OCI-LY7 (cell line): ENCODE results near the gene KHSRP. TPM values are rescaled to one million over a fixed set of nuclear protein-coding genes. Genes with fewer than 3 reads are reported as not detected.

Experiments
- BruUV-seq: library from RNA; stranded (reverse); fragments of 400-500 nt; replicated peaks from 2 replicates; lab custom pipeline; 2021; lab: Mats Ljungman, UMichigan
- CTCF ChIA-PET: fragments of 300-600 bp; sonication (Branson Sonifier 250); formaldehyde crosslinking; loops from one replicate; lab custom pipeline; 2022; ENCODE audit warnings: antibody characterized with exemption; ENCODE audit not compliant: unreplicated experiment; lab: Charles Lee
- POLR2A ChIA-PET: fragments of 300-600 bp; sonication (Branson Sonifier 250); formaldehyde crosslinking; loops from one replicate; lab custom pipeline; 2022; ENCODE audit warnings: antibody characterized with exemption; lab: Charles Lee
- DNase-seq: peaks from one replicate; pipeline ENCODE4 v3.0.0-alpha.2; 2015; ENCODE audit warnings: low spot score
- H2AFZ ChIP-seq: fragments of 200-600 bp; sonication (generic), shearing (Covaris generic); 2 replicates; pipeline ENCODE4 v1.6.1; 2014; ENCODE audit warnings: mild to moderate bottlenecking, antibody characterized with exemption, low read length, moderate library complexity
- H3K27ac ChIP-seq: fragments of 200-600 bp; sonication (generic); 2 replicates; pipeline ENCODE4 v1.5.1; 2014; ENCODE audit warnings: mixed run types, low read depth, mild to moderate bottlenecking, moderate library complexity, low read length, inconsistent platforms; ENCODE audit not compliant: poor library complexity, severe bottlenecking
- H3K36me3 ChIP-seq: fragments of 200-600 bp; sonication (generic); 2 replicates; pipeline ENCODE4 v1.6.1; 2014; ENCODE audit warnings: mild to moderate bottlenecking, antibody characterized with exemption, low read length, moderate library complexity, mixed read lengths; ENCODE audit not compliant: insufficient read depth
- H3K4me1 ChIP-seq: fragments of 200-600 bp; sonication (generic); 2 replicates; pipeline ENCODE4 v1.5.1; 2014; ENCODE audit warnings: mild to moderate bottlenecking, low read length; ENCODE audit not compliant: insufficient read depth, poor library complexity, severe bottlenecking
- H3K4me2 ChIP-seq: fragments of 200-600 bp; sonication (generic); 2 replicates; pipeline ENCODE4 v1.6.1; 2014; ENCODE audit warnings: mild to moderate bottlenecking, low read length
- H3K4me3 ChIP-seq: fragments of 200-600 bp; sonication (generic); 2 replicates; pipeline ENCODE4 v1.5.1; 2014; ENCODE audit warnings: mild to moderate bottlenecking, low read depth, low read length; ENCODE audit not compliant: poor library complexity, severe bottlenecking
- H3K79me2 ChIP-seq: fragments of 200-600 bp; sonication (generic); 2 replicates; pipeline ENCODE4 v1.6.1; 2016; ENCODE audit warnings: low read depth, mild to moderate bottlenecking, low read length, moderate library complexity, mixed read lengths; ENCODE audit not compliant: insufficient read depth
- H3K9me2 ChIP-seq: fragments of 200-600 bp; sonication (generic); 2 replicates; pipeline ENCODE4 v1.6.1; 2016; ENCODE audit warnings: mild to moderate bottlenecking, low read length, mixed read lengths; ENCODE audit not compliant: insufficient read depth
- H3K9me3 ChIP-seq: fragments of 200-600 bp; sonication (generic); 2 replicates; pipeline ENCODE4 v1.6.1; 2014; ENCODE audit warnings: mild to moderate bottlenecking, mixed run types, low read length, mixed read lengths
- H4K20me1 ChIP-seq: fragments of 200-600 bp; sonication (generic); 2 replicates; pipeline ENCODE4 v1.6.1; 2014; ENCODE audit warnings: mild to moderate bottlenecking, antibody characterized with exemption, low read length, moderate library complexity, mixed read lengths; ENCODE audit not compliant: insufficient read depth
- EZH2phosphoT487 ChIP-seq: fragments of 200-600 bp; sonication (generic); IDR thresholded peaks from 2 replicates; pipeline ENCODE4 v1.6.1; 2018; ENCODE audit warnings: low read depth, borderline replicate concordance, mild to moderate bottlenecking, mixed run types, antibody characterized with exemption, low read length, moderate library complexity, mixed read lengths
- intact Hi-C: fragments of 100-400 bp; cut with micrococcal nuclease; formaldehyde crosslinking; loops from one replicate; pipeline ENCODE4 v1.10.0; 2022; ENCODE audit not compliant: unreplicated experiment
- total RNA-seq, 2 experiments: library from RNA; depleted of rRNA in 1 of 2; stranded (reverse); fragments of >200 nt in 1 of 2; shearing (Covaris generic) in 1 of 2; gene quantifications; 2 replicates each; pipeline ENCODE4 v1.2.3, GENCODE V29; 2014 to 2022
- TF ChIP-seq, protein P1 (sequence below): fragments of 200-600 bp; sonication (generic); conservative IDR thresholded peaks from 2 replicates; pipeline ENCODE4 v1.5.1; 2014; ENCODE audit warnings: mild to moderate bottlenecking, antibody characterized with exemption, low read length, moderate library complexity, mixed read lengths

KHSRP gene
- total RNA-seq, 2 experiments from 2014 or later, result 255 to 499 TPM

GRCh38 chr19:6458695-6459261, 34.2 kb upstream of the KHSRP start:
- peak overlapping the region; percentile 53; the same call in 1 of the 2 replicates for H2AFZ ChIP-seq
- peaks cover 13% of the 10 kb centered on the region; the same call in 1 of the 2 replicates for H3K79me2 ChIP-seq
- H3K4me1 ChIP-seq, result peaks cover 15% of the 10 kb centered on the region
- TF ChIP-seq, protein P1, sequence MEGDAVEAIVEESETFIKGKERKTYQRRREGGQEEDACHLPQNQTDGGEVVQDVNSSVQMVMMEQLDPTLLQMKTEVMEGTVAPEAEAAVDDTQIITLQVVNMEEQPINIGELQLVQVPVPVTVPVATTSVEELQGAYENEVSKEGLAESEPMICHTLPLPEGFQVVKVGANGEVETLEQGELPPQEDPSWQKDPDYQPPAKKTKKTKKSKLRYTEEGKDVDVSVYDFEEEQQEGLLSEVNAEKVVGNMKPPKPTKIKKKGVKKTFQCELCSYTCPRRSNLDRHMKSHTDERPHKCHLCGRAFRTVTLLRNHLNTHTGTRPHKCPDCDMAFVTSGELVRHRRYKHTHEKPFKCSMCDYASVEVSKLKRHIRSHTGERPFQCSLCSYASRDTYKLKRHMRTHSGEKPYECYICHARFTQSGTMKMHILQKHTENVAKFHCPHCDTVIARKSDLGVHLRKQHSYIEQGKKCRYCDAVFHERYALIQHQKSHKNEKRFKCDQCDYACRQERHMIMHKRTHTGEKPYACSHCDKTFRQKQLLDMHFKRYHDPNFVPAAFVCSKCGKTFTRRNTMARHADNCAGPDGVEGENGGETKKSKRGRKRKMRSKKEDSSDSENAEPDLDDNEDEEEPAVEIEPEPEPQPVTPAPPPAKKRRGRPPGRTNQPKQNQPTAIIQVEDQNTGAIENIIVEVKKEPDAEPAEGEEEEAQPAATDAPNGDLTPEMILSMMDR, result peak; percentile 28
- TF ChIP-seq EZH2phosphoT487, result no peak
- H3K27ac ChIP-seq, result peak overlapping the region; percentile 62
- DNase-seq, result peak; percentile 27
- peaks cover 16% of the 10 kb centered on the region for H3K9me3 ChIP-seq
- peak overlapping the region; percentile 91 for H3K4me2 ChIP-seq
- H3K4me3 ChIP-seq, result peak overlapping the region; percentile 89
- ChIA-PET POLR2A (interaction anchor here (1.8 kb wide), 1 partner anchor 22 kb away, joined by 6 read pairs; the partner anchor contains the start of gene DENND1C), CTCF (interaction anchor here (0.6 kb wide), 1 partner anchor 128 kb away, joined by 5 read pairs; no protein-coding TSS in a partner anchor)
- H3K36me3 ChIP-seq, result peaks cover 40% of the 10 kb centered on the region
- intact Hi-C loops, result no loop called here
- H4K20me1 ChIP-seq, result no peaks in the 10 kb centered on the region
- H3K9me2 ChIP-seq, result no peaks in the 10 kb centered on the region
- BruUV-seq, result no TSS peak

DNA sequence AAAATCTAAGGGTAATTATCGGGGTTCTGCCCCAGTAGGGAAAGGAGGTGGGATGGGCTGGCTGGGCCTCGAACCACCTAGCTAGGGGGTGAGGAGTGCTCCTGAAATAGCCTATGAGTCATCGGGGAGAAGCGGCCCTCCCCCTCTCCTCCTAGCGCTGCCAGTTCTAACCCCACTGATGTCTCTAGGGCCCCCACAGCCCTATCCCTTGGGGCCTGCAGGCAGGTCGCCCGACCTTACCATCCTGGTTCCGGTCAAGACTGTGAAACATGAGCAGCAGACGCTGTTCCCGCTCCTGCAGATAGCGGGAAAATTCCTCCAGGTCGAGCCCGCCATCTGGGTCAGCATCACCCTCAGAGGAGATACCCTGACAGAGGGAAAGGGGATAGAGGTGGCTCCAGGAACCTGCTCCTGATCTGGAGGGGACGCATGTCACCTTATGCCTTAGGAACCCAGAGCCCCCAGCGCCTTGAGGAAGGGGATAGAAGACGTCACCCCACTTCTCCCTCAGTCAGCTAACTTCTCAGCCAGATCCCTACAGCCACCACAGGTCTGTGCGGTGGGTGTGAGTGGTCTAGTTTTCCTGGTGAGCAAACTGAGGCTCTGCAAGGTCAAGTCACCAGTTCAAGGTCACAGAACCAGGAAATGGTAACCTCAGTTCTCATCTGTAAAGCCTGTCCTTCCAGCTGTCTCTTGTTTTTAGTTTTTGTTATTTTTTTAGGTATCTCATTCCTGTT, 33.5 kb upstream of the KHSRP start:
- TSS peak; percentile 64 for BruUV-seq
- DNase-seq, result peak; percentile 58
- intact Hi-C loops, result no loop called here

More for the DNA sequence above, 33.5 kb upstream of the KHSRP start:
- peaks cover 13% of the 10 kb centered on the region; the same call in 1 of the 2 replicates for H3K79me2 ChIP-seq
- H3K9me3 ChIP-seq, result peaks cover 22% of the 10 kb centered on the region
- H3K4me1 ChIP-seq, result peaks cover 15% of the 10 kb centered on the region
- peak overlapping the region; percentile 91 for H3K4me2 ChIP-seq
- ChIA-PET POLR2A (interaction anchor here (0.5 to 1.8 kb wide), 2 partner anchors 11 to 23 kb away, joined by 3 to 6 read pairs; partner anchors contain the start of gene DENND1C), CTCF (no interaction called here)
- no peaks in the 10 kb centered on the region for H4K20me1 ChIP-seq
- H3K27ac ChIP-seq, result peak overlapping the region; percentile 62
- peak overlapping the region; percentile 28; the same call in 1 of the 2 replicates for H2AFZ ChIP-seq
- peaks cover 46% of the 10 kb centered on the region for H3K36me3 ChIP-seq
- TF ChIP-seq, protein P1, result no peak
- no peak for TF ChIP-seq EZH2phosphoT487
- peak overlapping the region; percentile 89 for H3K4me3 ChIP-seq
- H3K9me2 ChIP-seq, result no peaks in the 10 kb centered on the region
